ENCODE results near the gene ABL2.

ABL2 gene

DNA sequence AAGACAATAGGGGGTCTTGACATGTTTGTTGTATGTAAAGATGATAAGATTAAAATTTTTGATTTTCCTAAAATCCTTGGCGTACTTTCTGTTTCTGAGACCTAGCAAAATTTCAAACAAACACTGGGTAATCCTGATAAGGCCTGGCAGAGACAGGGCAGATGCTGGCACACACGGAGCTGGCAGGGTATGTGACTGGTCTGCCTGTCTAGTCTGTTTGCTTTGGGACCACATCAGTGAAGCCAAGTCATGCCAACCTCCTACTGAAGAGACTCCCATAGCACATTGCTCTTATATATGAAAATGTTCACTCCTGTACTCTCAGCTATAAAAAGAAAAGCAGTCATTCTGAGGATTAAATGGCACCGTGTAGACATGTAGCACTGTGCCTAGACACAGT is 133.6 kb downstream of the ABL2 start:
- in situ Hi-C loops (cut with MboI; ENCODE audit: low sequenced_read_pairs): loop anchor here (25.0 kb wide), 1 partner anchor 266 kb away; the partner anchor contains the start of gene AXDND1

DNA sequence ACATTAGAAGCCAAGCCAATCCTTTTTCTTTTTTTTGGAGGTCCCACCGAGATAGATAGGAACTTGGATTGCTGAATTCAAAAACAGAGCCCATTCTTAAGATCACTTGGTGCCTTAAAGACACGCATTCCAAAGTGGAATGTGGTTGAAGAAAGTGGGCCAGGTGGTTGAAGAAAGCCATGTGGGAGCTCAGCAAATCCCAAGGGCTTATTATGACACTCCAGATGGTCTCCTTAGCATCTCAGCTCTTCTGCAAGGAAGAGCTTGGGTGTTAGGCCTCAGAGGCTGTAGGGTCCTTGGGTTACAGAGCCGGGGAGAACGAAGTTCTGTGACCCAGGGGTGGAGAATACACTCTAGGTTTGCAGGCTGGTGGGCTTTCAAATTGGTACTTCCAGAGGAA is 134.1 kb downstream of the ABL2 start:
- in situ Hi-C loops (cut with MboI; ENCODE audit: low sequenced_read_pairs): loop anchor here (25.0 kb wide), 1 partner anchor 267 kb away; the partner anchor contains the start of gene AXDND1

DNA sequence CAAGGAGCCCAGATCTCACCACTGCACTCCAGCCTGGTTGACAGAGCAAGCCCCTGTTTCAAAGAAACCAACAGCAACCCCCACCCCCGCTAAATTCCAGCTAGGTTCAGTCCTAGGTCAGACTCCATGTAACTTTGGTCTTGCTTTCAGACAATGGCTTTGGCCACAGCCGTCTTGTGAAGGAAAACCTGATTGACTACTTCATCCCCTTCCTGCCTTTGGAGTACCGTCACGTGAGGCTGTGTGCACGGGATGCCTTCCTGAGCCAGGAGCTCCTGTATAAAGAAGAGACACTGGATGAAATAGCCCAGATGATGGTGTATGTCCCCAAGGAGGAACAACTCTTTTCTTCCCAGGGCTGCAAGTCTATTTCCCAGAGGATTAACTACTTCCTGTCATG is 134.7 kb downstream of the ABL2 start:
- in situ Hi-C loops (cut with MboI; ENCODE audit: low sequenced_read_pairs): loop anchor here (25.0 kb wide), 1 partner anchor 267 kb away; the partner anchor contains the start of gene AXDND1

DNA sequence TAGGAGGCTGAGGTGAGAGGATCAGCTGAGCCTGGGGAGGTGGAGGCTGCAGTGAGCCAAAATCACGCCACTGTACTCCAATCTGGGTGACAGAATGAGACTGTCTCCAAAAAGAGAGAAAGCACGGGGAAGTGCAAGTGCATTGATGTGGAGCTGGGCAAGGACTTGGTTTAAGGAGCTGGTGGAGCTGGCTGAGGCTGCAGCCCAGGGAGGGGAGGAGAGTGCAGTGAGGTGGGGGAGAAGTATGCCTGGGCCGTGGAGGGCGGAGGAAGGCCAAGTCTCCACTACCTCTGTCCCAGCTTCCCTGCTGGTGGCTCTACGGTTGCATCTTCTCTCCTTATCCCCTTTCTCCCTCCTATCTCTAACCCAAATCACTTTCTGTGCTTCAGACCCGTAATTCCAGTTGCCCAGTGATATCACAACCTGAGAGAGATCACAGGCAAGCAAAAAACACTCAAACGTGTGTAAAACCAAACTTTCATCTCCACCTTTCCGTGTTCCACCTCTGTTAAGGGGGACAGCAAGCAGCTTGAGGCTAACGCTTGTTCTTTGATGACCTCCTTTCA is 136.5 kb downstream of the ABL2 start:
- in situ Hi-C loops (cut with MboI; ENCODE audit: low sequenced_read_pairs): loop anchor here (25.0 kb wide), 1 partner anchor 269 kb away; the partner anchor contains the start of gene AXDND1

DNA sequence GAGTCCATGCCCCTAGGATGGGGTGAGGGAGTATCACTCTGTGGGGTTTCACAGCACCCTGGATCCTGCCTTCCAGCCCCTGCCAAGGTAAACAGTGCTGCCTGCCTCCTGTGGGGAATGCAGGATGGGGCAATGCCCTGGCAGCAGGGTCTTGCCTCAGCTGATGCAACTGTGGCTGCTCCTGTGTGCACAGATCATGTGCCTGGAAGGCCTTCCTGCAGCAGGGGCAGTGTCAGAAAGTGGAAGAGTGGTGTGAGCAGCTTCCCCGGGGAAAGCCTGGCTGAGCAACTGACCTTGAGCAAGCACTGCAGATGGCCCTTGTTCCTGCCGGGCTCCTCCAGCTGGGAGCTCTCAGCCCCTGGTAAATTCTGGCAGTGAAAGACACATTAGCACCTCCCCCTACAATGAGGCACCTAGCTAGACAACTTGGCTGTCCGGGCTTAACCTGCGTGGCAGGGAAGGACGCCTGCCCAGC is 137.7 kb downstream of the ABL2 start:
- in situ Hi-C loops (cut with MboI; ENCODE audit: low sequenced_read_pairs): loop anchor here (25.0 kb wide), 1 partner anchor 271 kb away; the partner anchor contains the start of gene AXDND1

DNA sequence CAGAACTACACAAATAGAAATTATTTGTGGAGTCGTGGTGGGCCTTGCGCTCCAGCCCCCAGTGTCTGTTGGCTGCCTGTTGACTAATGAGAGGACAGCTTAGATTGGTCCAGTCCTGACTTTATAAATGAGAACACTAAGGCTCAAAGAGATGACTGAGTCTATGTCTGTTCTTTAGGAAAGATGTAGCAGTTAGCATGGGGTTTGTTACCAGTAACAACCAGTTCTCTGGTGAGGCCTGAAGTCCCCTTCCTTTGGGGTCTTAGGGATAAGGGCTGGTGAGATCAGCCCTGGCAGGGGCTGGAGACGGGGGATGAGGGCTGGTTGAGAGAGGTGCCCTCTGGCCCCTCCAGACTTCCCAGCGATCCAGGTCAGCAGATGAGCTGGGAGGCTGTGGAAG is 138.6 kb downstream of the ABL2 start:
- in situ Hi-C loops (cut with MboI; ENCODE audit: low sequenced_read_pairs): loop anchor here (25.0 kb wide), 1 partner anchor 271 kb away; the partner anchor contains the start of gene AXDND1

DNA sequence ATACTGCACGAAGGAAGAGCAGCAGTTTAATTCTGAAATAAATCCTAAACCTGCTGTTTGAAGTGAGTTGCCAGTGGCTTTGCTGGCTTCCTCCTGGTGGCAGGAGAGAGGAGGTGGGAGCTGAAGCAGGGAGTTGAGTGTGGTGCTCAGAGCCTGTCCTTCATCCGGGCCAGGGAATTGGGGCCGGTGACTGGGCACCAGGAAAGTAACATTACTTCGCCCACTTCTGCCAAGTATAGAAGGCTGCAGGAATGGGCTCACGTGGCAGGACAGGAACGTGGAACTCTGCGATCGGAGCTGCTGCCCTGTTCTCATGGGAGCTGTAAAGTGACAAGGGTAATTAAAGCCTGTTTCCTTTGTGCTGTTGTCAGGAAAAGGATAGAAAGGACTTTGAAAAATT is 139.0 kb downstream of the ABL2 start:
- in situ Hi-C loops (cut with MboI; ENCODE audit: low sequenced_read_pairs): loop anchor here (25.0 kb wide), 1 partner anchor 272 kb away; the partner anchor contains the start of gene AXDND1

DNA sequence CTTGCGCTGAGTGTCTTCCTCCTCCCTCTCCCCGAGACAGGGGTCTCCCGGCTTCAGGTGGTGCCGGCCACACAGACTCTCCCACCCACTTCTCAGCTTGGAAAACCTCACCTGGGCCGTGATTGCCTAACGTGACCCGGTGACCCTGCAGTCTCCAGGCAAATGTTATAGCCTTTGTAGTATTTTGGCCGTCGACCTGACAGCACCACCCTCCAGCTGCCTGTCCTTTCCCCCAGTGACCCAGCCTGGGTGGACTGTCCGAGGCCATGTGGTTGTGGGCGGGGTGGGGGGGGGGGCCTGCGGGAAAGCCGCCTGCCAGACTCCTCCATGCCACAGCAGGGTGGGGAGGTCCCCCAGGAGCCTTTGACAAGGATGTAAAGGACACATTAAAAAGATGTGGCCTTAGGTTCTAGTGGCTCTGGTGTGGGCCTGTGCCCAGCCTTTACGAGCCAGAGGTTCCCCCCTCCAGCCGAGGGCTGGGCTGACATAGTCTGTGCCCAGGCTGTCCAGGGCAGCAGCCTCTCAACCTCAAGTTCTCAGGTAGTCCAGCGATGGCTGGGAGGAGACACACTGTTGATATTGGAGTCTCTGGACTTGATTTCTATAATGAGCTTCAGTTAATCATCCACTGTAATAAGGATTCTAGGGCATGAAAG is 139.5 kb downstream of the ABL2 start:
- in situ Hi-C loops (cut with MboI; ENCODE audit: low sequenced_read_pairs): loop anchor here (25.0 kb wide), 1 partner anchor 272 kb away; the partner anchor contains the start of gene AXDND1

DNA sequence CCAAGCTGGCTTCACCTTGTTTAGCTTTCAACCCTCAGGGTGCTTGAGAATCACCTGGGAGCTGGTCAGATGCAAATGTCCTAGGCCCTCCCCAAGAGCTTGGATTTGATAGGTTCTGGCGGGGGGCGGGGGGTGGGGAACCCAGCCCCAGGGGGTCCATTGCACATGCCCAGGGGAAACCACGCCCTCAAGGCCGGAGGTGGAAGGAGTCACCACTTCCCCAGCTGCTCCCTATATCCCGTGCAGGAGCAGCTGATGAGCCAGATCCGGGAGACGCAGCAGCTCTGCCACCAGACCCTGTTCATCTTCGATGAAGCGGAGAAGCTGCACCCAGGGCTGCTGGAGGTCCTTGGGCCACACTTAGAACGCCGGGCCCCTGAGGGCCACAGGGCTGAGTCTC is 141.8 kb downstream of the ABL2 start:
- in situ Hi-C loops (cut with MboI; ENCODE audit: low sequenced_read_pairs): loop anchor here (25.0 kb wide), 1 partner anchor 275 kb away; the partner anchor contains the start of gene AXDND1

DNA sequence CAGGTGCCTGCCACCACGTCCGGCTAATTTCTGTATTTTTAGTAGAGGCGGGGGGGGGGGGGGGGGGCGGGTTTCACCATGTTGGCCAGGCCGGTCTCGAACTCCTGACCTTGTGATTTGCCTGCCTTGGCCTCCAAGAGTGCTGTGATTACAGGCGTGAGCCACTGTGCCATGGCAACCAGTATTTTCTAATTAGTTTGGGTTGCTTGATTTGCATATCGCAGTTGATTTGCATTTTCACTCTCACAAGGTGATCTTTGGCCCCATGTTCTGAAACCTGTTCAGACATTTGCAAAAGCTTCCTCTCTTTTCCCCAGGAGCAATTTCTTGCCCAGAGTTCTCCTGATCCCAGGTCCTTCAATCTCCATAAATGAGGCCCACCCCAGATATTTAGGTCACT is 145.9 kb downstream of the ABL2 start:
- in situ Hi-C loops (cut with MboI; ENCODE audit: low sequenced_read_pairs): loop anchor here (25.0 kb wide), 1 partner anchor 279 kb away; the partner anchor contains the start of gene AXDND1

DNA sequence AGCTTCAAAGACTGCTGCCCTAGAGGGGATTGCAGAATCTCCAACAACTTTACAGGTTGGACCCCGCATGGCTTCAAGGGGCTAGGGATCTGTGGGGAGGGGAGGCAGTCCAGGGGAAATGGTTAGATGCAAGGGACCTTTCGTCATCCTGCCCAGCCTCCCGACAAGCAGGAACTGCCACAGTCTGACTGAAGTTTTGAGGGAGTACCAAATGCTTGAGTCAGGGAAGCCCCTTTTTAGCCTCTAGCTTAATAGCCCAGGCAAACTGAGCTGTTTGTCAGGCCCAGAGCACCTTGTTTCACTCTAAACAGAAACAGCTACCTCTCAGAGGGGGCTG is 146.5 kb downstream of the ABL2 start:
- in situ Hi-C loops (cut with MboI; ENCODE audit: low sequenced_read_pairs): loop anchor here (25.0 kb wide), 1 partner anchor 279 kb away; the partner anchor contains the start of gene AXDND1

DNA sequence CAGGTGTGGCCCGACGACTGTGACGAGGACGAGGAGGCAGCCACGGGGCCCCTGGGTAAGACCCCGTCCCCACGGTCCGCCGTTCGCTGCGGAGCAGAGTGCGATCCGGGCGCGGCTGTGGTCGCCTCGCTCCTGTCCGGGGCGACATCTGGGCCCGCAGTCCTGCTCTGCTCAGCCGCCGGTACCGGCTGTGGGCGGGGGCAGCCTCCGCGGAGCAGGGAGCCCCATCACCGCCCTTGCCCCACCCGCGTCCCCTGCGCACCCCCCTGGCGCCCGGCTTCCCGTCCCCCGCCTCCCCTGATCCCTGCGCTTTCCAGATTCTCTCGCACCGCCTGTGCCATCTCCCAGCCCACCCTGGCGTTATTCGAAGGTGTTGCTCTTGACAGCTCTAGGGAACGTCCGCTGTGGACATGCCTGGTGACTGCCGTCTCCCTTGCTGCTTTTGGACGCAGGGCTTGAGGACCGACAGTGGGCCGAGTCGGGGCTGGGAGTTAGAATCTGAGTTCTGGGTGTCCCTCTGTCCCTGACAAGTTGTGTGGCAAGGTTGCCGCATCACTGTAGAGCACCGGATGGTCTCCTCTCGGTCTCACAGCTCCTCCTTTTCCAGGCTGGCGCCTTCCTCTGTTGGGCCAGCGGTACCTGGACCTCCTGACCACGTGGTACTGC is 147.0 kb downstream of the ABL2 start:
- in situ Hi-C loops (cut with MboI; ENCODE audit: low sequenced_read_pairs): loop anchor here (25.0 kb wide), 1 partner anchor 280 kb away; the partner anchor contains the start of gene AXDND1

DNA sequence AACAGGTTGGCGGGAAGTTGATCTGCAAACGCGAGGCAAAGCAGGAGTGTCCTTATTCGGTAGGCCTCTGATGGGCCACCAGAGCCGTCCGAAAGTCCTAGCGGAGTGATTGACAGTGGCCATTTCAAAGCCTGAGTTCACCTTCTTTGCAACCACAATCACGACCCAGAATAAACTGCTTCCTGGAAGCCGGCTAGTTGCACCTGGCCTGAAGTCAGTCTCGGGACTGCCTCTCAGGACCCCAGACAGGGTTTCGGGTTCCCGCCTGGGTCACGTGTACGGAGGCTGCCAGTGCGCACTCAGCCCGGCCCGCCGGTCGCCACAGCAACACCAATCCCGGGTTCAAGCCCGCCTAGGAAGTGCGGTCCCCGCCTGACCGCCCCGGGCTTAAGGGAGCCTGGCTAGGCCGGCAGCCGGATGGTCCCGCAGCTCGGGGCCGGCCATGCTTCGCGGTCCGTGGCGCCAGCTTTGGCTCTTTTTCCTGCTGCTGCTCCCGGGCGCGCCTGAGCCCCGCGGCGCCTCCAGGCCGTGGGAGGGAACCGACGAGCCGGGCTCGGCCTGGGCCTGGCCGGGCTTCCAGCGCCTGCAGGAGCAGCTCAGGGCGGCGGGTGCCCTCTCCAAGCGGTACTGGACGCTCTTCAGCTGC is 147.7 kb downstream of the ABL2 start, which contains the start of gene TOR3A:
Gene TOR3A (plus strand): TSS at position 384 of the 646 bp plus-strand sequence. CDS start 59 bp downstream, at position 443.
- in situ Hi-C loops (cut with MboI; ENCODE audit: low sequenced_read_pairs): loop anchor here (25.0 kb wide), 1 partner anchor 280 kb away; the partner anchor contains the start of gene AXDND1

DNA sequence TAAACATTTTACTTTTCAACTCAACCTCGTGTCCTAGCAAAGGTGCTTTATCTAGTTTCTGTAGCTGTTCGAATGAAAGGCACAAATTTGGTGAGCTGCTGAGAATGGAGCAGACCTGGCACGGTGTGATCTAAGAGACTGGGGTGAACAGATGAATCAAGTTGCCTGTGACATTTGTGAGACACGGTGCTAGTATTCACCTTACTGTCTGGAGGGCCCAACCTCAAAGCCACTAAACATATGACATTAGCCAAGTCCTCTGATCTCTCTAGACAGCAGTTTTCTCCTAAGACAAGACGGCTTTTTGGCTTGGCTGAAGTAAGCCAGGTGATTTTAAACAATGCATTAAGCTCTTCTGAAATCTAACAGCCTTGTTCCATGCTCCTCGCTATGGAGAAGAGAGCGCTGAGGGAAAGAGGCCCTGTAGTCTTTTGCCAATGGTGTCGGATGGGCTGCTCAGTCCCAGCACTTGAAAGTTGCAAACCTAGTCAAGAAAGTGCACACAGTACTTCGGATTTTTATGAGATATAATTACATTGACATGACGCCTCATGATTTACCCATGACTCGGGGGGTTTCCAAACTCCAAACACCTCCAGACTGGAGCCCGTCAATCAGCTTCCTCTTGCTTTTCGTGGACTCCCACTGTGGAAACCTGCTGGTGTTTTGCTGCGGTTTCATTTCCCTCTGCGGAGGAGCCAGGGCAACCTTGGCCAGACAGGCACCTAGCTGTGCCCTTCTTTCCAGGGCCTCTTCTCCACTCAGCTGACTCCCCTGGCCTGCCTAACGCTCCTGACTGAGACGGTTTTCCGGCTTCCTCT is 148.4 kb downstream of the ABL2 start:
- in situ Hi-C loops (cut with MboI; ENCODE audit: low sequenced_read_pairs): loop anchor here (25.0 kb wide), 1 partner anchor 281 kb away; the partner anchor contains the start of gene AXDND1

DNA sequence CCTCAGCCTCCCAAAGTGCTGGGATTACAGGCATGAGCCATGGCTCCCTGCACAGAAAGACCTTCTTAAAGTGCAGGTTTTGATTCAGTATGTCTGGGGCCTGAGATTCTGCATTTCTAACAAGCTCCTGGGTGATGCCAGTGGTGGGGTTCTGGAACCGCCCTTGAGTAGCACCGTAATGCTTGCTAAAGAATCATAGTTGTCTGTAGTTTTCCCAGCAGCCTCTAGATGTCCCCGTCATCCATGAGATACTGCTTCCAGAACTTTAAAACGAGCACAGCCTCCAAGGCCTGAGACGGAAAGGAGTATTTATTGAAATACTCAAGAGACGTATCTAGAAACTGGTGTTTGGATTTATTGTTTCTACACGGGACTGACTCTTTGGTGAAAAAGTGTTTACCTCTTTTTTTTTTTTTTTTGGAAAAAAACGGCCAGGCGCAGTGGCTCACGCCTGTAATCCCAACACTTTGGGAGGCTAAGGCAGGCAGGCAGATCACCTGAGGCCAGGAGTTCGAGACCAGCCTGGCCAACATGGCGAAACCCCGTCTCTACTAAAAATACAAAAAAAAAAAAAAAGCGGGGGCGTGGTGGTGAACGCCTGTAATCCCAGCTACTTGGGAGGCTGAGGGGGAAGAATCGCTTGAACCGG is 150.2 kb downstream of the ABL2 start:
- in situ Hi-C loops (cut with MboI; ENCODE audit: low sequenced_read_pairs): loop anchor here (25.0 kb wide), 1 partner anchor 283 kb away; the partner anchor contains the start of gene AXDND1

DNA sequence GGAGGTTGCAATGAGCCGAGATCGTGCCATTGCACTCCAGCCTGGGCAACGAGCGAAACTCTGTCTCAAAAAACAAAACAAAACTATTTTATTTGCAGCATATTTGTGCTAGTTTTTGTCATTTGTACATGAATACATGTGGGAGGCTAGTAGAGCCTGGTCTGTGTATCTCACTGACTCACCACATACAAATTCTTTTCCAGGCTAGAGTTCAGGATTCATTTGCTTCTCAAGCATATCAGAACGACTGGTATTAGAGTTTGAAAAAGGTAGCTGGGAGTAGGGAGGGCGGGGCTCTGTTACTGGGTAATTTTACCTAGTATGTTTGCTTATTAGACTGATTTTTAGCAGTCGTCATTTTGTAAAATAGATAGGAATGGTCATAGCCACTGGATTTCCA is 152.1 kb downstream of the ABL2 start:
- in situ Hi-C loops (cut with MboI; ENCODE audit: low sequenced_read_pairs): loop anchor here (25.0 kb wide), 1 partner anchor 285 kb away; the partner anchor contains the start of gene AXDND1

DNA sequence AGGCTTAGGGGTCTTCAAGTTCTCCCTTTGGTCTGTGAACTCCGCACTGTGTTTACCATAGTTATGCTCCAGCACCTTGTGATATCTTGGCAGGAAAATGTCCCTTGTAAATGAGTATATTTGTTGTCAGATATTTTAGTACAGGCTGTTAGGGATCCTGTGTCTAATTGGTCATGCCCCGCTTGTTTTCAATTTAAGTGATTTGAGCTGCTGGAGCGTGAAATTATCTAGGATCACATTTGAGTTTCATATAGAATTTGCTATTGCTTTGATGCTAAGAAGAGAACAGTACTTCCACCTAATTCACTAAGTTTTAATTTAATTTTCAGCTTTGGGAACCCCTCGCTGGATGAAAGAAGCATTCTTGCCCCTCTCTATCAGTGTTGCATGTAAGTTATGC is 163.0 kb downstream of the ABL2 start:
- in situ Hi-C loops (cut with MboI; ENCODE audit: low sequenced_read_pairs): no loop called here

DNA sequence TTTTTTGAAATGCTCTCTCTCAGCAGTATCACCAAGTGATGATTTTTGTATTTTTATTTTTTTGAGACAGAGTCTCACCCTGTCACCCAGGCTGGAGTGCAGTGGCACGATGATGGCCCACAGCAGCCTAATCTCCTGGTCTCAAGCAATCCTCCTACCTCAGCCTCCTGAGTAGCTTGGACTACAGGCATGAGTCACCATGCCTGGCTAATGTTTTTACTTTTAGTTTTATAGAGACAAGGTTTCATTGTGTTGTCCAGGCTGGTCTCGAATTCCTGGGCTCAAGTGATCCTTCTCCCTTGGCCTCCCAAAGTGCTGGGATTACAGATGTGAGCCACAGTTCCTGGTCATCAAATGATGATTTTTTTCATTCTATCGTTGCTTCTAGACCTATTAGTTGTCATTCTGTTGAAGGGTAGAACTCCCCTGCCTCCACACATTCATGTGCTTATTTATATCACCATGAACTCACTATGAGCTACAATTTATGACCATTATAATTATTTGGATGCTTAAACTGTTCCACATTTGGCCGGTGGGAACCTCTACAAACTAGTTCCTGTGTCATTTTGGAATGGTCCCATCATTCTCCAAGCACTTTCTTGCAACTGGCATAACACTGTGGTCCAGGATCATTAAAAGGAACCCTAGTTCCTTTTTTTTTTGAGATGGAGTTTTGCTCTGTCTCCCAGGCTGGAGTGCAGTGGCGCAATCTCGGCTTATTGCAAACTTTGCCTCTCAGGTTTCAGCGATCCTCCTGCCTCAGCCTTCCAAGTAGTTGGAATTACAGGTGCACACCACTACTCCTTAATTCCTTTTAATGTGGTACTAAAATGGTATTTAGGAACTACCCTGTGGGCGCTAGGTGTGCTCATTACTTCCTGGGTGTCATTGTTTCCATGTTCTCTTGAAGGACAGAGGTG is 167.9 kb downstream of the ABL2 start:
- in situ Hi-C loops (cut with MboI; ENCODE audit: low sequenced_read_pairs): no loop called here
